ENCODE measurements around the gene STRN4. TPM values are rescaled to one million over a fixed set of nuclear protein-coding genes. Genes with fewer than 3 reads are reported as not detected.
"Not testable (repeated sequence)": the region's sequence is repeated elsewhere in the genome, so short reads cannot be mapped to it uniquely, and the experiment has no call there.

Gene STRN4
- total RNA-seq, 4 donors from 2014 or later = 77.4 to 127 (median 87.4) TPM

GRCh38 chr19:46772170-46773017 lies 26.1 kb upstream of the STRN4 start:
- WGBS, 2 donors = 84 to 86% methylated on average over 11 of the region's 12 CpGs
- Histone ChIP-seq H3K9me3 (no peaks in the 10 kb centered on the region), H3K36me3 (peaks cover 0 to 43% (median 21%) of the 10 kb centered on the region in 3 donors), H3K27ac (no peak overlapping the region), H3K27me3 (no peaks in the 10 kb centered on the region), H3K4me3 (no peak overlapping the region), H3K4me1 (no peaks in the 10 kb centered on the region)
- no peak for DNase-seq (ENCODE audit: low spot score in 2 of 2)
- TF ChIP-seq EP300 (IDR thresholded peaks at IDR 0.05) (no peak), POLR2A (IDR thresholded peaks at IDR 0.05) (no peak)
- TF ChIP-seq, protein P1, sequence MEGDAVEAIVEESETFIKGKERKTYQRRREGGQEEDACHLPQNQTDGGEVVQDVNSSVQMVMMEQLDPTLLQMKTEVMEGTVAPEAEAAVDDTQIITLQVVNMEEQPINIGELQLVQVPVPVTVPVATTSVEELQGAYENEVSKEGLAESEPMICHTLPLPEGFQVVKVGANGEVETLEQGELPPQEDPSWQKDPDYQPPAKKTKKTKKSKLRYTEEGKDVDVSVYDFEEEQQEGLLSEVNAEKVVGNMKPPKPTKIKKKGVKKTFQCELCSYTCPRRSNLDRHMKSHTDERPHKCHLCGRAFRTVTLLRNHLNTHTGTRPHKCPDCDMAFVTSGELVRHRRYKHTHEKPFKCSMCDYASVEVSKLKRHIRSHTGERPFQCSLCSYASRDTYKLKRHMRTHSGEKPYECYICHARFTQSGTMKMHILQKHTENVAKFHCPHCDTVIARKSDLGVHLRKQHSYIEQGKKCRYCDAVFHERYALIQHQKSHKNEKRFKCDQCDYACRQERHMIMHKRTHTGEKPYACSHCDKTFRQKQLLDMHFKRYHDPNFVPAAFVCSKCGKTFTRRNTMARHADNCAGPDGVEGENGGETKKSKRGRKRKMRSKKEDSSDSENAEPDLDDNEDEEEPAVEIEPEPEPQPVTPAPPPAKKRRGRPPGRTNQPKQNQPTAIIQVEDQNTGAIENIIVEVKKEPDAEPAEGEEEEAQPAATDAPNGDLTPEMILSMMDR (IDR thresholded peaks at IDR 0.05) = no peak

- H3K4me1 ChIP-seq; H3K36me3 ChIP-seq; DNase-seq (ENCODE audit: low spot score in 2 of 2); H3K9me3 ChIP-seq; H3K27me3 ChIP-seq; H3K4me3 ChIP-seq: not testable (repeated sequence)
- H3K27ac ChIP-seq = peak overlapping the region in 2 of 4 donors; percentile 47 to 60
- 20 to 30% methylated on average over 4 of the region's 4 CpGs for WGBS, 2 donors
Observed at GRCh38 chr19:46768746-46769145, 22.5 kb upstream of the STRN4 start.

- DNase-seq (ENCODE audit: low spot score in 2 of 2) = no peak
- TF ChIP-seq, protein P1 (IDR thresholded peaks at IDR 0.05) = peak; percentile 34 to 53 (median 42)
- TF ChIP-seq POLR2A (IDR thresholded peaks at IDR 0.05) = no peak
- H3K9me3 ChIP-seq = no peaks in the 10 kb centered on the region
- no peaks in the 10 kb centered on the region for H3K27me3 ChIP-seq
- H3K36me3 ChIP-seq = no peaks in the 10 kb centered on the region
- no peak overlapping the region for H3K27ac ChIP-seq
- H3K4me3 ChIP-seq = no peak overlapping the region
- 56 to 60% methylated on average over 18 of the region's 18 CpGs for WGBS, 2 donors
- peaks cover 0 to 7% (median under 1%) of the 10 kb centered on the region in 4 donors for H3K4me1 ChIP-seq
Observed at GRCh38 chr19:46766569-46767317, 20.5 kb upstream of the STRN4 start.

DNA sequence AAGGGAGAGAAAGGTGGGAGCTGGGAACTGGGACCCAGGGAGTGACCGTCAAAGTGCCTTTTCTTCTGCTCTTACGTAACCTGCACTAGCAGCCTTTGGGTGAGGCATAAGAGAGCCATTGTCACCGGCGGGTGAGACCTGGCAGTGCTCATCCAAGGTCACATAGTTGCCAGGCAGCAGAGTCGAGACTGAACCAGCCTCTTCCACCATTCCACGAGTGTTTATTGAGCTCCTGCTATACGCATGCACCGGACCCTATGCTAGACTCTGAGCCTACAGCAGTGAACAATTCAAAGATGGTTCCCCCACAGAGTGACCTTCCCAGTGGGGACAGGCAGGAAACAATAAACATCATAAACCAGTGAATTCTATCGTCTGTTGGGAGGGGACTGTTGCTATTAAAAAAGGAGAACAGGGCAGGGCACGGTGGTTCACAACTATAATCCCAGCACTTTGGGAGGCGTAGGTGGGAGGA lies 18.6 kb upstream of the STRN4 start:
- no peaks in the 10 kb centered on the region for H3K27me3 ChIP-seq
- WGBS, 2 donors = 47 to 55% methylated on average over 11 of the region's 11 CpGs
- no peak for TF ChIP-seq POLR2A (IDR thresholded peaks at IDR 0.05)
- no peak for TF ChIP-seq EP300 (IDR thresholded peaks at IDR 0.05)
- TF ChIP-seq, protein P1 (IDR thresholded peaks at IDR 0.05) = no peak
- no peak for DNase-seq (ENCODE audit: low spot score in 2 of 2)
- H3K4me3 ChIP-seq = no peak overlapping the region
- H3K9me3 ChIP-seq = no peaks in the 10 kb centered on the region
- no peaks in the 10 kb centered on the region for H3K36me3 ChIP-seq
- no peak overlapping the region for H3K27ac ChIP-seq
- H3K4me1 ChIP-seq = peaks cover 0 to 26% (median 10%) of the 10 kb centered on the region in 4 donors

- peak overlapping the region in 1 of 4 donors; percentile 78 for H3K27ac ChIP-seq
- H3K4me1 ChIP-seq = peaks cover 0 to 41% (median 11%) of the 10 kb centered on the region in 4 donors
- no peak for DNase-seq (ENCODE audit: low spot score in 2 of 2)
- 71 to 75% methylated on average over 6 of the region's 6 CpGs for WGBS, 2 donors
- no peaks in the 10 kb centered on the region for H3K27me3 ChIP-seq
- H3K9me3 ChIP-seq = no peaks in the 10 kb centered on the region
- no peak for TF ChIP-seq EP300 (IDR thresholded peaks at IDR 0.05)
- TF ChIP-seq POLR2A (IDR thresholded peaks at IDR 0.05) = no peak
- TF ChIP-seq, protein P1 (IDR thresholded peaks at IDR 0.05) = no peak
- no peak overlapping the region for H3K4me3 ChIP-seq
- peaks cover 0 to under 1% (median 0%) of the 10 kb centered on the region in 3 donors for H3K36me3 ChIP-seq
Observed at GRCh38 chr19:46762245-46762890, 16.1 kb upstream of the STRN4 start.

All from tibial nerve (tissue), 4 donors.